MM.1S (cell line): Measurements from ENCODE around the gene TCAIM.

Source experiments
- DNase-seq: peaks from one replicate; pipeline ENCODE4 v3.0.0-alpha.2; 2015
- H2AFZ ChIP-seq: fragments of 300-600 bp; sonication (generic); 2 replicates; pipeline ENCODE4 v1.6.0; 2016; ENCODE audit warnings: antibody characterized with exemption, low read length
- H3F3A ChIP-seq: fragments of 300-600 bp; sonication (generic); 2 replicates; pipeline ENCODE4 v1.6.1; 2016; ENCODE audit warnings: mild to moderate bottlenecking, antibody characterized with exemption, low read length, moderate library complexity, mixed read lengths; ENCODE audit not compliant: insufficient read depth
- H3K27ac ChIP-seq: fragments of 300-600 bp; sonication (generic); 2 replicates; pipeline ENCODE4 v1.5.1; 2016; ENCODE audit warnings: mild to moderate bottlenecking, low read length
- H3K27me3 ChIP-seq: fragments of 300-600 bp; sonication (generic); replicated peaks from 2 replicates; pipeline ENCODE4 v1.6.0; 2016; ENCODE audit warnings: low read length; ENCODE audit not compliant: insufficient read depth
- H3K36me3 ChIP-seq: fragments of 300-600 bp; sonication (generic); replicated peaks from 2 replicates; pipeline ENCODE4 v1.6.1; 2016; ENCODE audit warnings: mild to moderate bottlenecking, low read length, mixed read lengths; ENCODE audit not compliant: insufficient read depth
- H3K4me1 ChIP-seq: fragments of 300-600 bp; sonication (generic); 2 replicates; pipeline ENCODE4 v1.6.1; 2016; ENCODE audit warnings: low read length, mixed read lengths
- H3K4me2 ChIP-seq: fragments of 300-600 bp; sonication (generic); 2 replicates; pipeline ENCODE4 v1.6.0; 2016; ENCODE audit warnings: low read depth, low read length
- H3K4me3 ChIP-seq: fragments of 300-600 bp; sonication (generic); 2 replicates; pipeline ENCODE4 v1.5.1; 2016; ENCODE audit warnings: low read length, mixed read lengths
- H3K79me2 ChIP-seq: fragments of 300-600 bp; sonication (generic); 2 replicates; pipeline ENCODE4 v1.6.1; 2016; ENCODE audit warnings: mixed run types, low read length, mixed read lengths
- H3K9ac ChIP-seq: fragments of 300-600 bp; sonication (generic); 2 replicates; pipeline ENCODE4 v1.6.1; 2016; ENCODE audit warnings: low read length, mixed read lengths
- H3K9me2 ChIP-seq: fragments of 300-600 bp; sonication (generic); replicated peaks from 2 replicates; pipeline ENCODE4 v1.6.1; 2016; ENCODE audit warnings: mild to moderate bottlenecking, low read length, mixed read lengths; ENCODE audit not compliant: insufficient read depth
- H3K9me3 ChIP-seq: fragments of 300-600 bp; sonication (generic); replicated peaks from 2 replicates; pipeline ENCODE4 v1.6.1; 2016; ENCODE audit warnings: mild to moderate bottlenecking, low read length, mixed read lengths; ENCODE audit not compliant: insufficient read depth
- H4K20me1 ChIP-seq: fragments of 300-600 bp; sonication (generic); 2 replicates; pipeline ENCODE4 v1.6.1; 2016; ENCODE audit warnings: mild to moderate bottlenecking, low read length, moderate library complexity, mixed read lengths; ENCODE audit not compliant: insufficient read depth
- EZH2 ChIP-seq: fragments of 300-600 bp; sonication (generic); optimal IDR thresholded peaks from 2 replicates; pipeline ENCODE3; 2017; ENCODE audit warnings: low read depth, mild to moderate bottlenecking, antibody characterized with exemption, low read length, mixed read lengths
- EZH2phosphoT487 ChIP-seq: fragments of 300-600 bp; sonication (generic); IDR thresholded peaks from 2 replicates; pipeline ENCODE4 v1.6.1; 2018; ENCODE audit warnings: antibody characterized with exemption, low read length
- TF ChIP-seq, protein P1 (sequence below): fragments of 300-600 bp; sonication (generic); IDR thresholded peaks from 2 replicates; pipeline ENCODE4 v1.5.1; 2016; ENCODE audit warnings: antibody characterized with exemption, low read length, mixed read lengths

TCAIM gene

DNA sequence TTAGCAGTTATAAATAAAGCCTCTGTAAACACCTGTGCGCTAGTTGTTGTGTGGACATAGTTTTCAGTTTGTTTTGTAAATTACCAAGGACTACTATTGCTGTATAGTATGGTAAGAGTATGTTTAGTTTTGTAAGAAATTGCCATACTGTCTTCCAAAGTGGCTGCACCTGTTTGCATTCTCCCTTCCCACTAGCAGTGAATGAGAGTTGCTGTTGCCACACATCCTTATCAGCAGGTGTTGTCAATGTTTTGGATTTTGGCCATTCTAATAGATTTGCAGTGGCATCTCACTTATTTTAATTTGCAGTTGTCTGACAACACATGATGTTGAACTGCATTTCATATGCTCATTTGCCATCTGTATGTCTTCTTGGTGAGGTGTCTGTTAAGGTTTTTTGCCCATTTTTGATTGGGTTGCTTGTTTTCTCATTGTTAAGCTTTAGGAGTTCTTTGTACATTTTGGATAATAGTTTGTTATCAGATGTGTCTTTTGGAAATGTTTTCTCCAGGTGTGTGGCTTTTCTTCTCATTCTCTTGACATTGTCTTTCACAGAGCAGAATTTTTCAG, 14.9 kb downstream of the TCAIM start:
- Histone ChIP-seq H3K27ac (no peak overlapping the region), H3K9me2 (no peaks in the 10 kb centered on the region), H4K20me1 (no peaks in the 10 kb centered on the region), H3K36me3 (no peaks in the 10 kb centered on the region), H3K4me3 (no peak overlapping the region), H3K79me2 (no peaks in the 10 kb centered on the region), H3F3A (no peaks in the 10 kb centered on the region), H2AFZ (no peak overlapping the region), H3K9me3 (no peaks in the 10 kb centered on the region), H3K9ac (no peak overlapping the region), H3K4me2 (no peak overlapping the region), H3K27me3 (no peaks in the 10 kb centered on the region), H3K4me1 (no peaks in the 10 kb centered on the region)
- DNase-seq, result no peak
- no peak for TF ChIP-seq EZH2
- TF ChIP-seq, protein P1, sequence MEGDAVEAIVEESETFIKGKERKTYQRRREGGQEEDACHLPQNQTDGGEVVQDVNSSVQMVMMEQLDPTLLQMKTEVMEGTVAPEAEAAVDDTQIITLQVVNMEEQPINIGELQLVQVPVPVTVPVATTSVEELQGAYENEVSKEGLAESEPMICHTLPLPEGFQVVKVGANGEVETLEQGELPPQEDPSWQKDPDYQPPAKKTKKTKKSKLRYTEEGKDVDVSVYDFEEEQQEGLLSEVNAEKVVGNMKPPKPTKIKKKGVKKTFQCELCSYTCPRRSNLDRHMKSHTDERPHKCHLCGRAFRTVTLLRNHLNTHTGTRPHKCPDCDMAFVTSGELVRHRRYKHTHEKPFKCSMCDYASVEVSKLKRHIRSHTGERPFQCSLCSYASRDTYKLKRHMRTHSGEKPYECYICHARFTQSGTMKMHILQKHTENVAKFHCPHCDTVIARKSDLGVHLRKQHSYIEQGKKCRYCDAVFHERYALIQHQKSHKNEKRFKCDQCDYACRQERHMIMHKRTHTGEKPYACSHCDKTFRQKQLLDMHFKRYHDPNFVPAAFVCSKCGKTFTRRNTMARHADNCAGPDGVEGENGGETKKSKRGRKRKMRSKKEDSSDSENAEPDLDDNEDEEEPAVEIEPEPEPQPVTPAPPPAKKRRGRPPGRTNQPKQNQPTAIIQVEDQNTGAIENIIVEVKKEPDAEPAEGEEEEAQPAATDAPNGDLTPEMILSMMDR, result no peak
- TF ChIP-seq EZH2phosphoT487, result no peak

- H3K79me2 ChIP-seq, result no peaks in the 10 kb centered on the region
- H3F3A ChIP-seq, result no peaks in the 10 kb centered on the region
- H3K9ac ChIP-seq, result no peak overlapping the region
- H3K27me3 ChIP-seq, result no peaks in the 10 kb centered on the region
- no peak overlapping the region for H3K27ac ChIP-seq
- no peak overlapping the region for H3K4me3 ChIP-seq
- H3K9me3 ChIP-seq, result no peaks in the 10 kb centered on the region
- no peak for DNase-seq
- H2AFZ ChIP-seq, result no peak overlapping the region
- H3K9me2 ChIP-seq, result no peaks in the 10 kb centered on the region
- TF ChIP-seq EZH2phosphoT487, result no peak
- no peak for TF ChIP-seq EZH2
- TF ChIP-seq, protein P1, result no peak
- no peaks in the 10 kb centered on the region for H3K36me3 ChIP-seq
- H3K4me2 ChIP-seq, result no peak overlapping the region
- H3K4me1 ChIP-seq, result no peaks in the 10 kb centered on the region
- no peaks in the 10 kb centered on the region for H4K20me1 ChIP-seq
Measured at GRCh38 chr3:44355362-44356033, 16.9 kb downstream of the TCAIM start.

DNA sequence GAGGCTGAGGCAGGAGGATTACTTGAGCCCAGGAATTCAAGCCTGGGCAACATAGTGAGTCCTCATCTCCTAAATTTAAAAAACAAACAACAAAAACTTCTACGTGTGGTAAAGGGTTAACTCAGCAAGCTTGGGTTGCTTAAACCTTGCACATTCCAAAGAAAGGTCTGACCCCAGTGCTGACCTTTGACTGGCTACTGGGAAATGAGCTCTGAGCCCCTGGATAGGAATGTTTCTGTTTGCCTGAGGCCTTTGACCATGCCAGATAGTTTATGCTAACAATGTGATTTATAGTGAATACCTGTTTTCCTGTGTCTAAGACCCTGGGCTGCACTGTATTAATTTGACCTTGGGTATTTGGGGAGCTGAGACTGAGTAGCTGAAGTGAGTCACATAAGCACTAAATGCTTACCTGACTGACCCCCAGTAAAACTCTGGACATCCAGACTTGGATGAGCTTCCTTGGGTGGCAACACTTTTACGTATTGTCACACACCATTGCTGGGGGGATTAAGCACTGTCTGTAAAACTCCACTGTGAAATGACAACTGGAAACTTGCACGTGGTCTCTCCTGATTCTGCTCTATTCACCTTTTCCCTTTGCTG, 20.7 kb downstream of the TCAIM start:
- H3K79me2 ChIP-seq, result no peaks in the 10 kb centered on the region
- H3K4me3 ChIP-seq, result no peak overlapping the region
- H4K20me1 ChIP-seq, result no peaks in the 10 kb centered on the region
- no peak overlapping the region for H3K4me2 ChIP-seq
- no peaks in the 10 kb centered on the region for H3K27me3 ChIP-seq
- H3K9me3 ChIP-seq, result no peaks in the 10 kb centered on the region
- H3K9me2 ChIP-seq, result no peaks in the 10 kb centered on the region
- H3K27ac ChIP-seq, result no peak overlapping the region
- no peaks in the 10 kb centered on the region for H3F3A ChIP-seq
- TF ChIP-seq EZH2phosphoT487 (no peak), EZH2 (no peak)
- TF ChIP-seq, protein P1, result no peak
- H2AFZ ChIP-seq, result no peak overlapping the region
- H3K4me1 ChIP-seq, result no peaks in the 10 kb centered on the region
- DNase-seq, result no peak
- H3K9ac ChIP-seq, result no peak overlapping the region
- H3K36me3 ChIP-seq, result no peaks in the 10 kb centered on the region
